HG02870 (cell line): ENCODE results near the gene SMAD7.
"Not testable (repeated sequence)": the region's sequence is repeated elsewhere in the genome, so short reads cannot be mapped to it uniquely, and the experiment has no call there.

Source experiments
- ATAC-seq: cut with Tn5 transposase; IDR thresholded peaks from one replicate; pipeline ENCODE4 v1.9.1; 2021; ENCODE audit warnings: mild to moderate bottlenecking, moderate library complexity; ENCODE audit not compliant: unreplicated experiment

The SMAD7 gene

GRCh38 chr18:48884306-48884705, 66.5 kb downstream of the SMAD7 start:
- ATAC-seq: no peak

GRCh38 chr18:48882379-48882778, 68.4 kb downstream of the SMAD7 start:
- ATAC-seq: no peak

- ATAC-seq: no peak
Observed at GRCh38 chr18:48880931-48881330, 69.8 kb downstream of the SMAD7 start.

- no peak for ATAC-seq
Observed at GRCh38 chr18:48879008-48879431, 71.7 kb downstream of the SMAD7 start.

- no peak for ATAC-seq
Observed at GRCh38 chr18:48878471-48878870, 72.3 kb downstream of the SMAD7 start.

GRCh38 chr18:48877941-48878340, 72.8 kb downstream of the SMAD7 start:
- ATAC-seq: no peak

- no peak for ATAC-seq
Observed at GRCh38 chr18:48876590-48876989, 74.2 kb downstream of the SMAD7 start.

- no peak for ATAC-seq
Observed at GRCh38 chr18:48875942-48876511, 74.7 kb downstream of the SMAD7 start.

GRCh38 chr18:48875314-48875941, 75.3 kb downstream of the SMAD7 start:
- no peak for ATAC-seq

- ATAC-seq: no peak
Observed at GRCh38 chr18:48874701-48875162, 76.0 kb downstream of the SMAD7 start.

- no peak for ATAC-seq
Observed at GRCh38 chr18:48874233-48874632, 76.5 kb downstream of the SMAD7 start.

- ATAC-seq: no peak
Observed at GRCh38 chr18:48872234-48873145, 78.3 kb downstream of the SMAD7 start.

- ATAC-seq: no peak
Observed at GRCh38 chr18:48871391-48872166, 79.2 kb downstream of the SMAD7 start.

- ATAC-seq: not testable (repeated sequence)
Observed at GRCh38 chr18:48870926-48871325, 79.8 kb downstream of the SMAD7 start.
